Anterior cingulate cortex (tissue), 58 donors: ENCODE measurements around the gene SCRN1.
"Not testable (repeated sequence)": the region's sequence is repeated elsewhere in the genome, so short reads cannot be mapped to it uniquely, and the experiment has no call there.

Experiments
- DNase-seq, 58 donors: peaks; one replicate each; lab custom pipeline; 2025; lab: John Stamatoyannopoulos, UW

Gene SCRN1

DNA sequence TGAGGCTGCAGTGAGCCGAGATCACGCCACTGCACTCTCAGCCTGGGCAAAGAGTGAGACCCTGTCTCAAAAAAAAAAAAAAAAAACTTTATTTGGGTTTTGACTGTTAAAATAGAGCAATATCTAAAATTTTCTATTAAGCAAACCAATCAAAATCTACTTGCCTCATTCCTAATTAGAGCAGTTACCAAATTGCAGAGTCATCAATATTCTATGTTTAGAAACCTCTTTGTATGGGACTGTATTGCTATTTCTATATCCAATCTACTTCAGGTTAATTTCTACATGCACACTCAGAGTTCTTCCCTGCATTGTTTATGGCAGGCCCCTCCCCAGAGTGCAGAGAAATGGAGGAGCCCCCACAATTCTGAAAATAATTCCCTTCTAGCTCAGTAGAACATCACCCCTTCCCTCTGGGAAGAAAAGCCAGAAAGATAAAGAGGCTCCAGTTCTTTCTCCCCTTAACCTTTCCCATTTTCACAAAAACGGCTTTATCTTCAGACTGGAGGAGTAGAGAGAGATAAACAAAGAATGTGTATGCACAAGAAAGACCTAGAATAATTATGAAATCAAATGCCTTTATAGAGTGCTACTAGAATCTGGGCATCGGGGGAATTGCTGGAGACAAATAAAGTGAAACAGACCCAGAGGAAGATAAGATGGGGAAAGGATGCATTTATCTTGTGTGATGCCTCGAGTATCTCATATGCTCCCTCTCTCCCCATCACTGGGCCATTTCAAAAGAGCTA is 17.9 kb downstream of the SCRN1 start:
- DNase-seq: no peak

DNA sequence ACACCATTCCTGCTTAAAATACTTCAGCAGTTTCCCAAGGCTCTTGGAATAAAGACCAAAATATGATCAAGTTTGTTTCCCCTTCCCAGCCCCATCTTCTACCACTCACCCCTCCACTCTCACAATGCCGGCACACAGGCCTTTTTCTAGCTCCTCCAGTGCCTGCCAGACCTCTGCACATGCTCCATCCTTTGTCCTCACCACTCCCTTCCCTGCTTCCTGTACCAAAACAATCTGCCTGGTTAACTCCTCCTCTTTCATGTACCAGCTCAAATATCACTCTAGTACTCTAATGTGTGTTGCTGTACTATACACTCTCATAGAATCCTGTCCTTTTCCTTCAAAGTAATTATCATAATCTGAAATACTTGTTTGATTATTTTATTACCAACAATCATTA is 19.4 kb downstream of the SCRN1 start:
- no peak for DNase-seq

GRCh38 chr7:29969738-29970137 is 19.9 kb downstream of the SCRN1 start:
- no peak for DNase-seq

DNA sequence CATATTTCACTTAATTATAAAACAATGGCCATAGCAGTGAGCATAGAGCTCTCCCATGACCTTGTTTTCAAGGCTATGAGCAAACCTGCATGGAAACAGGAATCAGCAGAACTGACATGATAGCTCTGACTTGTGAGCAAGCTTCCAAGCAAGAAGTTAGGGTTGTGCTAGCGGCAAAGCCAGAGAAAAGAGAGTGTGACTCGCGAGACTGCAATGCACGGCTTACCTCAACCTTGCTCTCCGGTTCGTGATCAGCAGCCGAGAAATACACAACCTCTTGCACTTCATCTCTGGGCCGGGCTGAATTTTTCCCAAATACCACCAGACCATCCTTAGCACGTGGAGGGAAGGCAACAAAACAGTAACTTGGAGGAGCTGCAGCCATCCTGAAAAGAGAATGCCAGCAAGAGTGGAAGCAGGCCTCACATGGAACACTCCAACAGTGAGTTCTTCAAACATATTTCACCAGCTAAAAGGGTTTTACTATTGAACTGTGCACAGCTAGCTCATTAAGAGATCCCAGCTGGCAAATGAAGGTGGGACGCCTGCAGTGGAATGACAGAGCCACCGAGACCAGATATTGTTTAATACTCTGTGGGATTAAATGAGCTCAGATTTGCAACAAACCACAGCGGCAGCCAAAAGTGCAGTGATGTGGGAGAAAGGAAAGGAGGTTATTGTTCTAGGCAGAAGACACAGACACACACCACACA is 20.8 kb downstream of the SCRN1 start:
- peak in 20 of 58 donors; percentile 18 to 70 (median 34) for DNase-seq

GRCh38 chr7:29965030-29965429 is 24.6 kb downstream of the SCRN1 start:
- peak in 3 of 58 donors; percentile 16 to 53 (median 22) for DNase-seq

DNA sequence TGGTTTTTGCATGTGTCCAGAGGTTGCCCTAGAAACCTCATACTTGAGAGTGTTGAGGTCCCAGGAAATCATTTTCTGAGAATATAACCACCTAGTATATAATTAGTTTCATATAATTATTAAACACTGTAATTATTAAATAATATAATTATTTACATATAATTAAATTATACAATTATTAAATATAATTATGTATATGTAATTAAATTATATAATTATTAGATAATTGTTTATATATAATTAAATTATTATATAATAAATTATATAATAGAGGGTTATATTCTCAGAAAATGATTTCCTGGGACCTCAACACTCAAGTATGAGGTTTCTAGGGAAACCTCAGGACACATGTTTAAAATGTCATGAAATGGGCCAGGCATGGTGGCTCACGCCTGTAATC is 27.6 kb downstream of the SCRN1 start:
- DNase-seq: no peak

DNA sequence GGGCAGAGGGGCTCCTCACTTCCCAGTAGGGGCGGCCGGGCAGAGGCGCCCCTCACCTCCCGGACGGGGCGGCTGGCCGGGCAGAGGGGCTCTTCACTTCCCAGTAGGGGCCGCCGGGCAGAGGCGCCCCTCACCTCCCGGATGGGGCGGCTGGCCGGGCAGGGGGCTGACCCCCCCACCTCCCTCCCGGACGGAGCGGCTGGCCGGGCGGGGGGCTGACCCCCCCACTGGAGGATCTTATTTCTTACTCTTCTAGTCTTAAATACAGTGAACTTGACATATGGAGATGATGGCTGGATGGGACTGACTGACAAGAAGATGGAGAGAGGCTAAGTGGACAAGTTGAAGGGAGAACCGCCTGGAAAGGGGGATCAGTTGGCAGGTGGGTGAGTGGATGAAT is 28.0 kb downstream of the SCRN1 start:
- DNase-seq: not testable (repeated sequence)

DNA sequence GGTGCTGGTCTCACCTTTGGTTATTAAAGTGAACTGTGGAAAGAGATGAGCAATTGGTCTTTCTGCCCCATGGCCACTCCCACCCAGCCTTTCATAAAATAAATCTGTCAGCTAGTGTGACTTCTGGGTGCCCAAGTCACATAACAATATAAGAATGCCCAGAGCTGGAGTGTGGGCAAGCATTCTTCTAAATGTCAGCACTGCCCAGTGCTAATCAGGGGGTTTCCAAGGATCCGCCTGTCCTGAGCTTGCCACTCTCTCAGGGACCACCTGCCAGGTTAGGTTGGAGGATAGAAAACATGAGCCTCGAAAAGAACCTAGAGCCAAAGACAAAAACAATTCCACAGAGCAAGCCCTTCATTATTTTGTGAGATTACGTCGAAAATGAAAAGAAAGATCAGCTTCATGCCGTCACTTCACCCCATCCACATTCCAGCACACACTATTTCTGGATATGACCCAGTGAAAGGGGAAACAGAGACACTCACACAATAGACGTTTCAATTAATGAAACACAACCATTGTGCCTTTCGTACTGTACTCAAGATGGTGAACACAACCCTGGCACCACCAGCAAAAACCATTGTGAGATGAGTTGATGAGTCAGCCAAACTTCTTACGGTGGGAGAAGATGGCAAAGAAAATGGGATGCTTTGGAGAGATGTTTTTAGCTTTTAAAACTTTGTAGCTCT is 30.8 kb downstream of the SCRN1 start:
- no peak for DNase-seq

- DNase-seq: no peak
These were observed 31.9 kb downstream of the SCRN1 start for GRCh38 chr7:29957521-29958310.

DNA sequence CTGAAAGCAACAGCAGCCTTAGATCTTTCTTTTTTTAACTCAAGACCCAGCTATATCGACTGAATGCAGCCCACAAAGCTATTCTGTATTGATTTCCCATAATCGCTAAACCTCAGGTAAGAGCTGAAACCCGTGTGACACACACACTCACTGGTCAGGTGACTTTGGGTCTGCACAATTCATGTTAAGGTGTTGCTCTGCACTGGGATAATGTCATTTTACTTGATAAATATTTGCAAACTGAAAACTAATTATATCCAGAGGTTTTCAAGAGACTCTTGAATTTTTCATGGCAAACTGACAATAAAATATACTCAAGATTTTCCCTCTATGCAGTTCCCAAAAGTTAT is 33.1 kb downstream of the SCRN1 start:
- no peak for DNase-seq

- no peak for DNase-seq
These were observed 33.7 kb downstream of the SCRN1 start for GRCh38 chr7:29955799-29956486.

GRCh38 chr7:29955075-29955792 is 34.4 kb downstream of the SCRN1 start:
- no peak for DNase-seq

- no peak for DNase-seq
These were observed 35.8 kb downstream of the SCRN1 start for GRCh38 chr7:29953726-29954347.

DNA sequence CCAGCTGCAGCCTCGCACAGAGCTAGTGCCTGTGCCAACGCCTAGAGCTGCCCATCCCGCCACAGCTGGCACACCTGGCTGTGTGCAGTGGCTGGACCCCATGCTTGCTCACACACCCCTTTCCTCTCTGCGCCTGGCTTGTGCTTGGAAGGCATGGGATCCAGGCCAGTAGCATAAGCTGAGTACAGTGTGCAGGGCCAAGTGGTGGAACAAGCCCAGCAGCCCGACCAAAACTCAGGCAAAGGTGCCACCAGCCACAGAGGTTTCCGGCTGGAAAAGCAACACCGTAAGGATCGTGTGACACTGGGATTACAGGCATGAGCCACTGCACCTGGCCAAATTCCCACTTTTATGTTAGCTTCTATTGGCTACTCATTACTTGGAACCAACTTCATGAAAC is 38.4 kb downstream of the SCRN1 start:
- DNase-seq: no peak

DNA sequence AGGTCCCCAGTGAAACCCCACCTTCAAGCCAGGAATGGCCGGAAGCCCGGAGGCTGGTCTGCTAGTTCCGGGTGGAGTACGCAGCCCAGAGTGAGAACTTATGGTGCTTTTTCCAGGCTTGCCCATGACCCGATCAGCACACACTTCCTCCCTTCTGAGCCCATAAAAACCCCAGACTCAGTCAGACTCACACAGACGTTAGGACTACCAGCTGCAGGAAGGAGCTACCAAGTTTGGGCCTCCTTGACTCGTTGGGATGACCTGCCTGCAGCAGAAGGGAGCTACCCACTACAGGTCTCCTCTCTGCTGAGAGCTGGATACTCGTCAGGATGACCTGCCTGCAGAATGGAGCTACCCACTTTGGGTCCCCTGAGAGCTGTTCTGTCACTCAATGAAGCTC is 39.1 kb downstream of the SCRN1 start:
- no peak for DNase-seq

GRCh38 chr7:29948587-29948986 is 41.0 kb downstream of the SCRN1 start:
- no peak for DNase-seq

- DNase-seq: peak in 5 of 58 donors; percentile 15 to 32 (median 21)
These were observed 43.0 kb downstream of the SCRN1 start for GRCh38 chr7:29946428-29947186.

DNA sequence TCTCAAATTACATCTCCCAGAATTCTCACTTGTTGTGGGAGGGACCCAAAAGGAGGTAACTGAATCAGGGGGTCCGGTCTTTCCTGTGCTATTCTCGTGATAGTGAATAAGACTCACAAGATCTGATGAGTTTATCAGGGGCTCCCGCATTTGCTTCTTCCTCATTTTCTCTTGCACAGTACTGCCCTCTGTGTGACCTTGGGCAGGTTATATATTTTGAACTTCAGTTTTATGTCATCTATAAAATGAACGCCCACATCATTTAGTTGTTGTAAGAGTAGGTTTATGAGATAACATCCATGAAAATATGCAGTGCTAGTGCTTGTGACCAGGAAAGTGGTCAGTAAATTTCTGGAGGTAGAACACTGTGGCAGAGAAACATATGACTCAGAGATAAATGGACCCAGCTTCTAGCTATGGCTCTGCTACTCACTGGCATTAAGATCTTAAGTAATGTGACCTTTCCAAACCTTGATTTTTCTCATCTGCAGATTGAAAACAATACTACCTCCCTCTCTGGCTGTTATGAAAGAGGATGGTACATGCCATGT is 44.3 kb downstream of the SCRN1 start:
- no peak for DNase-seq
